Epithelial cell of prostate (primary cell): ENCODE results near the gene PRIM2.
"Not testable (repeated sequence)": the region's sequence is repeated elsewhere in the genome, so short reads cannot be mapped to it uniquely, and the experiment has no call there.

Experiments
- DNase-seq: peaks from one replicate; pipeline ENCODE4 v3.0.0-alpha.2; 2011; ENCODE audit warnings: low read depth, low spot score
- H3K27ac ChIP-seq: fragments of 450-650 bp; 2 replicates; pipeline ENCODE4 v1.5.1; 2017; ENCODE audit warnings: mild to moderate bottlenecking

PRIM2 gene

GRCh38 chr6:57562233-57562632 is 244.8 kb downstream of the PRIM2 start:
- not testable (repeated sequence) for H3K27ac ChIP-seq, DNase-seq

- DNase-seq: not testable (repeated sequence)
Measured at GRCh38 chr6:57572119-57572518, 254.7 kb downstream of the PRIM2 start.

GRCh38 chr6:57572844-57573243 is 255.4 kb downstream of the PRIM2 start:
- not testable (repeated sequence) for DNase-seq, H3K27ac ChIP-seq

More at GRCh38 chr6:57572119-57572518, 254.7 kb downstream of the PRIM2 start:
- H3K27ac ChIP-seq: not testable (repeated sequence)

- DNase-seq: peak; percentile 12
Measured at GRCh38 chr6:57577023-57577422, 259.6 kb downstream of the PRIM2 start.

GRCh38 chr6:57579489-57579888 is 262.1 kb downstream of the PRIM2 start:
- not testable (repeated sequence) for DNase-seq, H3K27ac ChIP-seq

More at GRCh38 chr6:57577023-57577422, 259.6 kb downstream of the PRIM2 start:
- not testable (repeated sequence) for H3K27ac ChIP-seq

- H3K27ac ChIP-seq, DNase-seq: not testable (repeated sequence)
Measured at GRCh38 chr6:57581586-57581985, 264.2 kb downstream of the PRIM2 start.

- H3K27ac ChIP-seq, DNase-seq: not testable (repeated sequence)
Measured at GRCh38 chr6:57601105-57601504, 283.7 kb downstream of the PRIM2 start.

GRCh38 chr6:57605303-57605702 is 287.9 kb downstream of the PRIM2 start:
- not testable (repeated sequence) for H3K27ac ChIP-seq, DNase-seq

- not testable (repeated sequence) for H3K27ac ChIP-seq, DNase-seq
Measured at GRCh38 chr6:57606331-57606730, 288.9 kb downstream of the PRIM2 start.

- not testable (repeated sequence) for H3K27ac ChIP-seq, DNase-seq
Measured at GRCh38 chr6:57610612-57611011, 293.2 kb downstream of the PRIM2 start.

GRCh38 chr6:57618959-57619358 is 301.5 kb downstream of the PRIM2 start:
- DNase-seq, H3K27ac ChIP-seq: not testable (repeated sequence)

GRCh38 chr6:57631773-57632172 is 314.3 kb downstream of the PRIM2 start:
- DNase-seq, H3K27ac ChIP-seq: not testable (repeated sequence)

GRCh38 chr6:57658526-57658925 is 341.1 kb downstream of the PRIM2 start:
- not testable (repeated sequence) for H3K27ac ChIP-seq
- peak; percentile 2 for DNase-seq

- not testable (repeated sequence) for H3K27ac ChIP-seq, DNase-seq
Measured at GRCh38 chr6:57659794-57660193, 342.4 kb downstream of the PRIM2 start.

- not testable (repeated sequence) for H3K27ac ChIP-seq, DNase-seq
Measured at GRCh38 chr6:57660940-57661339, 343.5 kb downstream of the PRIM2 start.

- DNase-seq, H3K27ac ChIP-seq: not testable (repeated sequence)
Measured at GRCh38 chr6:57668108-57668507, 350.7 kb downstream of the PRIM2 start.

GRCh38 chr6:57671237-57671636 is 353.8 kb downstream of the PRIM2 start:
- H3K27ac ChIP-seq, DNase-seq: not testable (repeated sequence)

- H3K27ac ChIP-seq, DNase-seq: not testable (repeated sequence)
Measured at GRCh38 chr6:57671937-57672627, 354.7 kb downstream of the PRIM2 start.

GRCh38 chr6:57673281-57673680 is 355.9 kb downstream of the PRIM2 start:
- H3K27ac ChIP-seq, DNase-seq: not testable (repeated sequence)

- not testable (repeated sequence) for H3K27ac ChIP-seq
Measured at GRCh38 chr6:57675386-57675785, 358.0 kb downstream of the PRIM2 start.

GRCh38 chr6:57696382-57696781 is 379.0 kb downstream of the PRIM2 start:
- H3K27ac ChIP-seq, DNase-seq: not testable (repeated sequence)

More at GRCh38 chr6:57675386-57675785, 358.0 kb downstream of the PRIM2 start:
- not testable (repeated sequence) for DNase-seq
